K562 (cell line): ENCODE results near the gene EPB41L2. TPM values are rescaled to one million over a fixed set of nuclear protein-coding genes. Genes with fewer than 3 reads are reported as not detected.

ENCODE experiments used
- ATAC-seq: fragments of 200-7000 bp; cut with Tn5 transposase; 3 replicates; pipeline ENCODE4 v1.9.1; 2020; ENCODE audit warnings: moderate library complexity
- BruUV-seq: library from RNA; stranded (reverse); fragments of 400-500 nt; replicated peaks from 2 replicates; lab custom pipeline; 2021; lab: Mats Ljungman, UMichigan
- CTCF ChIA-PET: fragments of 300-600 bp; formaldehyde crosslinking; extraction: SDS; loops from one replicate; lab custom pipeline; 2021; ENCODE audit warnings: low intra/inter-chr PET ratio; lab: Yijun Ruan, JAX
- POLR2A ChIA-PET: fragments of 300-600, 350-650 bp; sonication (Branson Sonifier 250); formaldehyde crosslinking; extraction: SDS; loops from one replicate; lab custom pipeline; 2021; ENCODE audit warnings: antibody characterized with exemption, inconsistent platforms; lab: Yijun Ruan, JAX
- DNase-seq, 4 experiments: peaks; one replicate each; pipeline versions ENCODE4 v3.0.0 to v3.0.0-alpha.2; 2011 to 2018; ENCODE audit warnings: low spot score in 3 of 4, mixed read lengths in 3 of 4; ENCODE audit errors: extremely low read depth in 1 of 4
- FAIRE-seq: peaks from 2 replicates; lab custom pipeline; 2011; peaks lifted over from hg19 to GRCh38; lab: Jason Lieb, UNC
- H2AFZ ChIP-seq: 2 replicates; pipeline ENCODE4 v1.6.0; 2011; ENCODE audit warnings: low read depth, low read length, control low read depth, inconsistent platforms
- H3K27ac ChIP-seq: fragments of 200-600 bp; 3 replicates; pipeline ENCODE4 v1.8.0; 2011; ENCODE audit warnings: low read depth, mild to moderate bottlenecking, control low read depth, inconsistent platforms, low read length, moderate library complexity, mixed read lengths; ENCODE audit errors: extremely low read depth
- H3K27me3 ChIP-seq, 2 experiments: fragments of 300-600 bp in 1 of 2; 2 replicates in 1 of 2; 3 replicates in 1 of 2; pipeline versions ENCODE4 v1.6.0 to v1.8.0; 2011; ENCODE audit warnings: inconsistent platforms in 2 of 2, low read length in 2 of 2, mild to moderate bottlenecking in 1 of 2, mixed read lengths in 1 of 2, moderate library complexity in 1 of 2; ENCODE audit not compliant: control insufficient read depth in 2 of 2, insufficient read depth in 2 of 2
- H3K36me3 ChIP-seq: fragments of 300-600 bp; 3 replicates; pipeline ENCODE4 v1.8.0; 2011; ENCODE audit warnings: mild to moderate bottlenecking, low read length, inconsistent platforms; ENCODE audit not compliant: control insufficient read depth, insufficient read depth
- H3K4me1 ChIP-seq, 2 experiments: fragments of 200-600 bp in 1 of 2; replicated peaks in 1 of 2; 2 replicates in 1 of 2; 3 replicates in 1 of 2; pipeline versions ENCODE4 v1.5.1 to v1.8.0; 2011; ENCODE audit warnings: inconsistent platforms in 2 of 2, low read length in 2 of 2, mild to moderate bottlenecking in 1 of 2, mixed read lengths in 1 of 2, moderate library complexity in 1 of 2; ENCODE audit not compliant: control insufficient read depth in 2 of 2, insufficient read depth in 2 of 2
- H3K4me2 ChIP-seq: 2 replicates; pipeline ENCODE4 v1.6.1; 2011; ENCODE audit warnings: low read length, control low read depth, inconsistent platforms, mixed read lengths; ENCODE audit not compliant: insufficient read depth
- H3K4me3 ChIP-seq: fragments of 200-600 bp; sonication (generic), shearing (Covaris generic); 2 replicates; pipeline ENCODE4 v1.5.1; 2016; ENCODE audit warnings: control low read depth, inconsistent platforms
- H3K79me2 ChIP-seq: fragments of 200-600 bp; 3 replicates; pipeline ENCODE4 v1.8.0; 2011; ENCODE audit warnings: low read length, inconsistent platforms; ENCODE audit not compliant: control insufficient read depth, insufficient read depth
- H3K9ac ChIP-seq, 2 experiments: 2 replicates each; pipeline versions ENCODE4 v1.6.0 to v1.6.1; 2011; ENCODE audit warnings: low read depth in 2 of 2, low read length in 2 of 2, control low read depth in 1 of 2, inconsistent platforms in 1 of 2, mild to moderate bottlenecking in 1 of 2, mixed read lengths in 1 of 2; ENCODE audit not compliant: insufficient read depth in 1 of 2
- H3K9me1 ChIP-seq: one replicate; pipeline ENCODE4 v1.6.0; 2011; ENCODE audit warnings: inconsistent platforms, mild to moderate bottlenecking, low read length, moderate library complexity; ENCODE audit not compliant: control insufficient read depth, insufficient read depth
- H3K9me3 ChIP-seq: replicated peaks from 2 replicates; pipeline ENCODE4 v1.5.1; 2011; ENCODE audit warnings: low read depth, low read length, inconsistent platforms; ENCODE audit not compliant: control insufficient read depth, insufficient read depth
- H4K20me1 ChIP-seq: replicated peaks from 2 replicates; pipeline ENCODE4 v1.6.1; 2011; ENCODE audit warnings: low read length, inconsistent platforms, mixed read lengths; ENCODE audit not compliant: control insufficient read depth, insufficient read depth
- EP300 ChIP-seq: IDR thresholded peaks from 2 replicates; pipeline ENCODE4 v1.6.1; 2012; ENCODE audit warnings: low read length, improper control_type of control experiment
- MYBL2 ChIP-seq, 2 experiments: fragments of 450-650 bp in 1 of 2; sonication (generic) in 1 of 2; formaldehyde crosslinking in 1 of 2; IDR thresholded peaks; 2 replicates each; pipeline versions ENCODE4 v1.6.1 to v1.8.1; 2017 to 2022; ENCODE audit warnings: borderline replicate concordance in 1 of 2, inconsistent platforms in 1 of 2, low read depth in 1 of 2, mild to moderate bottlenecking in 1 of 2, missing genetic modification reagents in 1 of 2, moderate library complexity in 1 of 2
- RBFOX2 ChIP-seq: fragments of 200-400 bp; formaldehyde crosslinking; IDR thresholded peaks from 2 replicates; pipeline ENCODE4 v1.6.1; 2017; ENCODE audit warnings: low read depth, mild to moderate bottlenecking, low read length, moderate library complexity
- WGBS: fragments of 100-300 bp; shearing (Covaris generic); methylation state at CpG from one replicate; pipeline ENCODE4 v1.1.6; 2016; ENCODE audit warnings: low coverage, mixed read lengths; ENCODE audit not compliant: insufficient coverage; ENCODE audit errors: missing lambda C conversion rate; 5-methylcytosine and 5-hydroxymethylcytosine counted together
- in situ Hi-C: fragments of 300-500 bp; cut with MboI; formaldehyde crosslinking; loops from 4 replicates; pipeline ENCODE4 v1.15.0; 2018; ENCODE audit warnings: inconsistent platforms, mixed read lengths
- intact Hi-C: fragments of 100-400 bp; cut with micrococcal nuclease; formaldehyde crosslinking; loops from 2 replicates; pipeline ENCODE4 v1.14.2; 2022
- polyA plus RNA-seq, 8 experiments: library from polyadenylated mRNA; depleted of rRNA in 4 of 8; stranded (reverse) in 5 of 8; unstranded in 3 of 8; fragments of >200 nt; fragmentation: Nextera tagmentation in 2 of 8; fragmentation: Illumina TruSeq in 1 of 8; extraction: Ambion mirVana in 2 of 8; extraction: Trizol in 1 of 8; gene quantifications; 2 replicates each; pipeline versions ENCODE4 v1.2.1 to v1.2.3, GENCODE V29; 2011 to 2014; ENCODE audit warnings: inconsistent platforms in 1 of 8, missing spikeins in 1 of 8
- total RNA-seq, 7 experiments: library from RNA; depleted of rRNA in 6 of 7; stranded (reverse); fragments of >200 nt in 6 of 7; fragmentation: Illumina TruSeq in 2 of 7; extraction: Trizol in 2 of 7; gene quantifications; 2 replicates each; pipeline versions ENCODE4 v1.2.1 to v1.2.3, GENCODE V29; 2011 to 2021; ENCODE audit warnings: low replicate concordance in 1 of 7
- TF ChIP-seq, protein P1 (sequence below): fragments of 250-450 bp; sonication (Bioruptor Pico); IDR thresholded peaks from 2 replicates; pipeline ENCODE4 v1.5.1; 2021; ENCODE audit warnings: mild to moderate bottlenecking

Gene EPB41L2
- total and polyA plus RNA-seq, 9 of the 15 experiments (the other 6 are each of a cell fraction or from before 2014, with no cell fraction given), result 5.1 to 53.6 (median 25.0) TPM

DNA sequence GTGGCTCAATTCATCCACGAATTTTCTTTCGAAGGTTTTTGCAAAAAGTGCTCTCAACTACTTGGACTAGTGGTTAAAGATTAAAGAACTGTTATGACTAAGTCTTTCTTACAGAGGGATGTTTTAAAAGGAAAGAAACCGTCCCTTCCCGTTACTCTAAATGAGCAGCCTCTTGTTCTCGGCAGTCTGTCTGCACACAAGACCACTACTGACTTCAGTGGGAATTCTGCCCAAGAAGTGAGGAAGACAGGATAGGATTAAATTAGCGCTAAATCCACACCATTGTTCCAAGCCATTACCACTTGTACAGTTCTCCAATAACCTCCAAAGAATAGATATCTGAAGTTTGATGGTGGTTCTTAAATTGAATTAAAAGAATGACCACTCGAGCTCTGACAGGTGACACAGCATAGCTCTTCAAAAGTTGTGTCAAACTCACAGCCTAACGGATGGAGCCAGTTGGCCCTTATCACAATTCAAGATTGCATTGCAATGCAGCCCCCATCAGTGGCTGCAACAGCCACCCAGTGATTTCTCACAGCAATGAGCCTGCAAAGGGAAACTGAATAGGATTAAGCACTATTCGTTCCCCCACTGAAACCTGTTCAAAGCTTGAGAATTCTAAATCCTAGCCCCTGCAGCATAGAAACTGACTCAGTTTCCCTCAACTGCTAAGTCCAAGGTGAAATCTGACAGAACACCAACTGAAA lies 1.8 kb downstream of the EPB41L2 start:
- DNase-seq (peak in 1 of 4 experiments; percentile 51), ATAC-seq (peak; percentile 45), FAIRE-seq (no peak)
- H3K4me2 ChIP-seq, result peak overlapping the region; percentile 80
- no peaks in the 10 kb centered on the region for H4K20me1 ChIP-seq
- in situ Hi-C loops (no loop called here), intact Hi-C loops (loop anchor here (5.0 kb wide), 1 partner anchor 56 kb away; no protein-coding TSS in a partner anchor)
- peak overlapping the region; percentile 64; the same call in 1 of the 3 replicates for H3K27ac ChIP-seq
- H3K27me3 ChIP-seq, result no peaks in the 10 kb centered on the region
- peaks cover 3 to 16% of the 10 kb centered on the region in 2 experiments; a peak in 3 of 5 replicates for H3K4me1 ChIP-seq
- BruUV-seq, result TSS peak; percentile 31
- no peaks in the 10 kb centered on the region for H3K9me1 ChIP-seq
- ChIA-PET CTCF (interaction anchor here (0.6 kb wide), 1 partner anchor 10 kb away, joined by 3 read pairs; no protein-coding TSS in a partner anchor), POLR2A (interaction anchor here (1.2 kb wide), 1 partner anchor 12 kb away, joined by 3 read pairs; no protein-coding TSS in a partner anchor)
- peak overlapping the region in 1 of 2 experiments; percentile 56; a peak in 1 of 4 replicates for H3K9ac ChIP-seq
- peak overlapping the region; percentile 62 for H3K4me3 ChIP-seq
- no peak overlapping the region for H2AFZ ChIP-seq
- TF ChIP-seq, protein P1, sequence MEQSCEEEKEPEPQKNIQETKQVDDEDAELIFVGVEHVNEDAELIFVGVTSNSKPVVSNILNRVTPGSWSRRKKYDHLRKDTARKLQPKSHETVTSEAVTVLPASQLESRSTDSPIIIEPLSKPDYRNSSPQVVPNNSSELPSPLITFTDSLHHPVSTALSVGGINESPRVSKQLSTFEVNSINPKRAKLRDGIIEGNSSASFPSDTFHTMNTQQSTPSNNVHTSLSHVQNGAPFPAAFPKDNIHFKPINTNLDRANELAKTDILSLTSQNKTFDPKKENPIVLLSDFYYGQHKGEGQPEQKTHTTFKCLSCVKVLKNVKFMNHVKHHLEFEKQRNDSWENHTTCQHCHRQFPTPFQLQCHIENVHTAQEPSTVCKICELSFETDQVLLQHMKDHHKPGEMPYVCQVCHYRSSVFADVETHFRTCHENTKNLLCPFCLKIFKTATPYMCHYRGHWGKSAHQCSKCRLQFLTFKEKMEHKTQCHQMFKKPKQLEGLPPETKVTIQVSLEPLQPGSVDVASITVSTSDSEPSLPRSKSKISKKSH, result no peak
- peak; percentile 34 for TF ChIP-seq MYBL2 (IDR thresholded peaks at IDR 0.05; ENCODE audit: low read depth)
- no peak for TF ChIP-seq MYBL2 (CRISPR knock-in tag; IDR thresholded peaks at IDR 0.05; ENCODE audit: borderline replicate concordance)
- 0 out of 2 replicates have a peak, but pooled peaks have one; percentile 1 for TF ChIP-seq RBFOX2
- peak; percentile 12; the same call in 1 of the 2 replicates for TF ChIP-seq EP300
- H3K79me2 ChIP-seq, result peaks cover 49% of the 10 kb centered on the region
- WGBS, result under 1% methylated on average over 9 of the region's 9 CpGs
- no peaks in the 10 kb centered on the region for H3K36me3 ChIP-seq
- no peaks in the 10 kb centered on the region for H3K9me3 ChIP-seq
